Measurements from ENCODE around the gene DLGAP5. TPM values are rescaled to one million over a fixed set of nuclear protein-coding genes. Genes with fewer than 3 reads are reported as not detected.

DLGAP5 gene
- total and polyA plus RNA-seq, 2 donors: 3.0 to 67.6 TPM

DNA sequence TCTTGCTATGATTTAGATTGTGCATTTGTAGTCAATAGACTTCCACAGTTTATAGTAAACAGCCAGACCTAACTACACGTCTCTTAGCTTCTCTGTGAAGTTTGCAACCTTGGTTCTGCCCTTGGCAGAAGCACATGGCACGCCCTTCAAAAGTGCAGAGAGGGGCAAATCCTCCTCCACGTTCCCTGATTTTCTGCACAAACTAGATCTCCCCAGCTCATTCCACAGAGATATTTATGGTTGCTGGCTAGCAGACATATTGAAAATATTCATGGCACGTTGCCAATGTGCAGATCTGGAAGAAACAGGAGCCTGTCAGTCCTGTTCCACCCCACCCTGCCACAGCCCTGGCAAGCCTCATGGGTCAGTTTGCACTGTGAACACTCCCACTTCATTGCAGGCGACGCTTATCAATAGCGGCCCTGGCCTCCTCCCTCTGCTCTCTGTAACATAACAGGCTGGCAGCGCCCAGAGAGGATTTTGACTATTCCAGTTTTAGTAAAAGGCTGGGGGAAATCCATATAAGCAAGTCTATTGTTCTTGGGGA, 68.9 kb downstream of the DLGAP5 start:
- Histone ChIP-seq H3K9me3 (ENCODE audit: control insufficient read depth in 2 of 2, insufficient read depth in 1 of 2, low read length in 1 of 2) (no peaks in the 10 kb centered on the region), H3K27me3 (ENCODE audit: control insufficient read depth in 2 of 2, insufficient read depth in 1 of 2, low read length in 1 of 2) (peaks cover 5 to 17% of the 10 kb centered on the region in 2 donors), H3K4me1 (ENCODE audit: control insufficient read depth in 2 of 2, insufficient read depth in 2 of 2, low read length in 2 of 2) (peaks cover 0 to 20% of the 10 kb centered on the region in 2 donors), H3K4me3 (ENCODE audit: low read length in 2 of 2) (no peak overlapping the region), H3K36me3 (ENCODE audit: control insufficient read depth in 2 of 2, insufficient read depth in 2 of 2, low read length in 1 of 2) (no peaks in the 10 kb centered on the region), H3K27ac (ENCODE audit: low read depth in 1 of 2, low read length in 1 of 2) (peak overlapping the region in 1 of 2 donors; percentile 49)
- WGBS: 95% methylated on average over 8 of the region's 8 CpGs
- no peak for DNase-seq (ENCODE audit: low read depth in 6 of 9, low spot score in 9 of 9)

GRCh38 chr14:55121628-55122439, 69.6 kb downstream of the DLGAP5 start:
- no peak for DNase-seq (ENCODE audit: low read depth in 6 of 9, low spot score in 9 of 9)
- H3K9me3 ChIP-seq (ENCODE audit: control insufficient read depth in 2 of 2, insufficient read depth in 1 of 2, low read length in 1 of 2): no peaks in the 10 kb centered on the region
- peaks cover 0 to 20% of the 10 kb centered on the region in 2 donors for H3K4me1 ChIP-seq (ENCODE audit: control insufficient read depth in 2 of 2, insufficient read depth in 2 of 2, low read length in 2 of 2)
- no peaks in the 10 kb centered on the region for H3K36me3 ChIP-seq (ENCODE audit: control insufficient read depth in 2 of 2, insufficient read depth in 2 of 2, low read length in 1 of 2)
- H3K27me3 ChIP-seq (ENCODE audit: control insufficient read depth in 2 of 2, insufficient read depth in 1 of 2, low read length in 1 of 2): peaks cover 0 to 11% of the 10 kb centered on the region in 2 donors
- no peak overlapping the region for H3K4me3 ChIP-seq (ENCODE audit: low read length in 2 of 2)
- WGBS: 97% methylated on average over 9 of the region's 9 CpGs
- H3K27ac ChIP-seq (ENCODE audit: low read depth in 1 of 2, low read length in 1 of 2): no peak overlapping the region

- WGBS: 94% methylated on average over 13 of the region's 13 CpGs
- H3K4me3 ChIP-seq (ENCODE audit: low read length in 2 of 2): no peak overlapping the region
- peaks cover 0 to 2% of the 10 kb centered on the region in 2 donors for H3K27me3 ChIP-seq (ENCODE audit: control insufficient read depth in 2 of 2, insufficient read depth in 1 of 2, low read length in 1 of 2)
- H3K27ac ChIP-seq (ENCODE audit: low read depth in 1 of 2, low read length in 1 of 2): no peak overlapping the region
- H3K36me3 ChIP-seq (ENCODE audit: control insufficient read depth in 2 of 2, insufficient read depth in 2 of 2, low read length in 1 of 2): no peaks in the 10 kb centered on the region
- DNase-seq (ENCODE audit: low read depth in 6 of 9, low spot score in 9 of 9): no peak
- H3K9me3 ChIP-seq (ENCODE audit: control insufficient read depth in 2 of 2, insufficient read depth in 1 of 2, low read length in 1 of 2): no peaks in the 10 kb centered on the region
- peaks cover 0 to 20% of the 10 kb centered on the region in 2 donors for H3K4me1 ChIP-seq (ENCODE audit: control insufficient read depth in 2 of 2, insufficient read depth in 2 of 2, low read length in 2 of 2)
Observed at GRCh38 chr14:55120571-55121495, 70.6 kb downstream of the DLGAP5 start.

DNA sequence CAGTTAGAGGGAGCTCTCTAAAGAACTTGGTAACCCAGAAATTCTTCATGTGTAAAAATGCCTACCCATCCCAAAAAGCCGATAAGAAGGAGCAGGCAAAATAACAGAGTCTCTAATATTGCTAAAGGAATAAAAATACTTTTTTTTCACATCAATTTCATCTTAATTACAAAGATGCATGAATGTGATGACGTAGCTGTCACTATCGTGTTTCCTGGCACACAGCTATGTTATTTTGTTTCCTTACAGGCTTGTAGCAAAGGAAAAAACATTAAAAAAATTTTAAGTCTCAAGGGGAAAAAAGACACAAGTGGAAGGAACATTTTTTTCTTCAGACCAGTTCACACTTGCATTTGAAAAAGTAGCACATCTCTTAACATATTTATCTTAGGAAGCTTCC, 72.6 kb downstream of the DLGAP5 start:
- Histone ChIP-seq H3K36me3 (ENCODE audit: control insufficient read depth in 2 of 2, insufficient read depth in 2 of 2, low read length in 1 of 2) (no peaks in the 10 kb centered on the region), H3K4me1 (ENCODE audit: control insufficient read depth in 2 of 2, insufficient read depth in 2 of 2, low read length in 2 of 2) (peaks cover 0 to 20% of the 10 kb centered on the region in 2 donors), H3K9me3 (ENCODE audit: control insufficient read depth in 2 of 2, insufficient read depth in 1 of 2, low read length in 1 of 2) (no peaks in the 10 kb centered on the region), H3K27ac (ENCODE audit: low read depth in 1 of 2, low read length in 1 of 2) (peak overlapping the region; percentile 36 to 71), H3K27me3 (ENCODE audit: control insufficient read depth in 2 of 2, insufficient read depth in 1 of 2, low read length in 1 of 2) (no peaks in the 10 kb centered on the region), H3K4me3 (ENCODE audit: low read length in 2 of 2) (no peak overlapping the region)
- no peak for DNase-seq (ENCODE audit: low read depth in 6 of 9, low spot score in 9 of 9)
- WGBS: 64% methylated on average over 3 of the region's 3 CpGs

- Histone ChIP-seq H3K27ac (ENCODE audit: low read depth in 1 of 2, low read length in 1 of 2) (peak overlapping the region; percentile 8 to 71), H3K27me3 (ENCODE audit: control insufficient read depth in 2 of 2, insufficient read depth in 1 of 2, low read length in 1 of 2) (no peaks in the 10 kb centered on the region), H3K9me3 (ENCODE audit: control insufficient read depth in 2 of 2, insufficient read depth in 1 of 2, low read length in 1 of 2) (no peaks in the 10 kb centered on the region), H3K4me3 (ENCODE audit: low read length in 2 of 2) (no peak overlapping the region), H3K36me3 (ENCODE audit: control insufficient read depth in 2 of 2, insufficient read depth in 2 of 2, low read length in 1 of 2) (no peaks in the 10 kb centered on the region), H3K4me1 (ENCODE audit: control insufficient read depth in 2 of 2, insufficient read depth in 2 of 2, low read length in 2 of 2) (peaks cover 0 to 17% of the 10 kb centered on the region in 2 donors)
- 56% methylated on average over 7 of the region's 7 CpGs for WGBS
- no peak for DNase-seq (ENCODE audit: low read depth in 6 of 9, low spot score in 9 of 9)
Observed at GRCh38 chr14:55117803-55118441, 73.5 kb downstream of the DLGAP5 start.

DNA sequence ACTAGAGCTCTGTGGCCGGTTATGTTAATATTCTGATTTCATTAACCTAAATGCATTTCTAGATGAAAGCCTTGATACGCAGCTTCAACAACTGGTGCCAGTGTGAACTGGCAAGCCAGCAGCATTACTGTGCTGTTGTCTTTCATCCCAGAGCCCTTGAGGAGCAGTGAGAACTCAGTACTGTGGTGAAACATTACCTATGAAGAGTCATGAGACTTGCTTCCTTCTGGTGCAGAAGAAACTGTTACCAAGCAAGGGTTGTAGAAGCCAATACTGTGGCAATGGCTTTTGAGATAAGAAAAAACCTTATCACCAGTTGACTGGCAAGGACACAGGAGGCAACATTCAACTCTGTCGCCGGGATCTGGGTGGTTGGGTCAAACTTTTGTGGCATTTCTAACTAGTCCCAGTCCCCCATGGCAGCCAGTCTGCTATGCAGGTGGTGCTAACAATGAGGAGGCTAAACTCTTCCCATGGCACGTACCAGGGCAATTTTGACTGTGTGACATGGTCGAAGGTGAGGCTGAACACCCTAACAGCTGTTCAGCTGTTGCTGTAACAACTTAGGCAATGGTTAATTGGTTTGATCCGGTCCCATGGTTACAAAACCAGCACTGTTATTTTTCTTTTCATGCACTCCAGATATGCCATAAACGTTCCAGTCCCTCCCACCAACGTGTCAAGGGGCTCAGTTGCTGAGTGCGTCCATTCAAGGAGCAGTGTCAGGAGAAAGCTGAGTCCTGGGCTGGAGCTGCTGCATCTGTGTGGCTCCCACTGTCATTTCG, 74.9 kb downstream of the DLGAP5 start:
- H3K4me1 ChIP-seq (ENCODE audit: control insufficient read depth in 2 of 2, insufficient read depth in 2 of 2, low read length in 2 of 2): peaks cover 0 to 11% of the 10 kb centered on the region in 2 donors
- H3K4me3 ChIP-seq (ENCODE audit: low read length in 2 of 2): no peak overlapping the region
- no peak overlapping the region for H3K27ac ChIP-seq (ENCODE audit: low read depth in 1 of 2, low read length in 1 of 2)
- no peaks in the 10 kb centered on the region for H3K9me3 ChIP-seq (ENCODE audit: control insufficient read depth in 2 of 2, insufficient read depth in 1 of 2, low read length in 1 of 2)
- WGBS: 87% methylated on average over 11 of the region's 11 CpGs
- no peaks in the 10 kb centered on the region for H3K27me3 ChIP-seq (ENCODE audit: control insufficient read depth in 2 of 2, insufficient read depth in 1 of 2, low read length in 1 of 2)
- no peak for DNase-seq (ENCODE audit: low read depth in 6 of 9, low spot score in 9 of 9)
- no peaks in the 10 kb centered on the region for H3K36me3 ChIP-seq (ENCODE audit: control insufficient read depth in 2 of 2, insufficient read depth in 2 of 2, low read length in 1 of 2)

DNA sequence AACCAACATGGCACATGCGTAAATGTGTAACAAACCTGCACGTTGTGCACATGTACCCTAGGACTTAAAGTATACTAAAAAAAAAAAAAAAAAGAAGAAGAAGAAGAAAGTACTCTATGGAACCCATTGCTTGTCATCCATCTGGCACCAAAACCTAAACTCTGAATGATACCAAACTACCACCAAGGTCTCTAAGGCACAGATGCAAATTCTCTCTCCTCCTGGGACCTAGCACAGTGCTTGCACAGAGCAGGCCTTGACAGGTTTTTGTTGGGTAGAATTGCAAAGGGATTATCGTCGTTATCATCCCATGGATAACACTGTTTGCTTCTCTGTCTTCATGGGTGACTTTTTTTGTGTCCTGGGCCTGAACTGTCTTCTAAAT, 75.5 kb downstream of the DLGAP5 start:
- H3K27me3 ChIP-seq (ENCODE audit: control insufficient read depth in 2 of 2, insufficient read depth in 1 of 2, low read length in 1 of 2): no peaks in the 10 kb centered on the region
- H3K4me1 ChIP-seq (ENCODE audit: control insufficient read depth in 2 of 2, insufficient read depth in 2 of 2, low read length in 2 of 2): peaks cover 0 to 11% of the 10 kb centered on the region in 2 donors
- H3K36me3 ChIP-seq (ENCODE audit: control insufficient read depth in 2 of 2, insufficient read depth in 2 of 2, low read length in 1 of 2): no peaks in the 10 kb centered on the region
- no peak overlapping the region for H3K4me3 ChIP-seq (ENCODE audit: low read length in 2 of 2)
- no peaks in the 10 kb centered on the region for H3K9me3 ChIP-seq (ENCODE audit: control insufficient read depth in 2 of 2, insufficient read depth in 1 of 2, low read length in 1 of 2)
- DNase-seq (ENCODE audit: low read depth in 6 of 9, low spot score in 9 of 9): no peak
- H3K27ac ChIP-seq (ENCODE audit: low read depth in 1 of 2, low read length in 1 of 2): no peak overlapping the region
- WGBS: 98% methylated on average over 4 of the region's 4 CpGs

GRCh38 chr14:55115460-55115859, 75.9 kb downstream of the DLGAP5 start:
- H3K9me3 ChIP-seq (ENCODE audit: control insufficient read depth in 2 of 2, insufficient read depth in 1 of 2, low read length in 1 of 2): no peaks in the 10 kb centered on the region
- H3K4me3 ChIP-seq (ENCODE audit: low read length in 2 of 2): no peak overlapping the region
- peaks cover 0 to 11% of the 10 kb centered on the region in 2 donors for H3K4me1 ChIP-seq (ENCODE audit: control insufficient read depth in 2 of 2, insufficient read depth in 2 of 2, low read length in 2 of 2)
- no peaks in the 10 kb centered on the region for H3K36me3 ChIP-seq (ENCODE audit: control insufficient read depth in 2 of 2, insufficient read depth in 2 of 2, low read length in 1 of 2)
- 89% methylated on average over 3 of the region's 3 CpGs for WGBS
- no peak overlapping the region for H3K27ac ChIP-seq (ENCODE audit: low read depth in 1 of 2, low read length in 1 of 2)
- H3K27me3 ChIP-seq (ENCODE audit: control insufficient read depth in 2 of 2, insufficient read depth in 1 of 2, low read length in 1 of 2): no peaks in the 10 kb centered on the region
- no peak for DNase-seq (ENCODE audit: low read depth in 6 of 9, low spot score in 9 of 9)
